Endothelial cell of umbilical vein (primary cell): Measurements from ENCODE around the gene GPALPP1. TPM values are rescaled to one million over a fixed set of nuclear protein-coding genes. Genes with fewer than 3 reads are reported as not detected.

ENCODE experiments used
- BruUV-seq: library from RNA; stranded (reverse); fragments of 400-500 nt; replicated peaks from 2 replicates; lab custom pipeline; 2021; lab: Mats Ljungman, UMichigan
- CTCF ChIA-PET: fragments of 300-600, 350-600 bp; sonication (Branson Sonifier 250); formaldehyde crosslinking; loops from one replicate; lab custom pipeline; 2021; ENCODE audit warnings: antibody characterized with exemption, inconsistent platforms; lab: Charles Lee
- POLR2A ChIA-PET: fragments of 300-600, 350-600 bp; sonication (Branson Sonifier 250); formaldehyde crosslinking; loops from one replicate; lab custom pipeline; 2021; ENCODE audit warnings: antibody characterized with exemption, inconsistent platforms; lab: Charles Lee
- DNase-seq: peaks from one replicate; pipeline ENCODE4 v3.0.0-alpha.2; 2011; ENCODE audit warnings: low read depth, low spot score
- FAIRE-seq: peaks from 2 replicates; lab custom pipeline; 2011; peaks lifted over from hg19 to GRCh38; lab: Jason Lieb, UNC
- H2AFZ ChIP-seq: 2 replicates; pipeline ENCODE4 v1.6.0; 2012; ENCODE audit warnings: low read depth, low read length, control low read depth, inconsistent platforms
- H3K27ac ChIP-seq: 2 replicates; pipeline ENCODE4 v1.5.1; 2011; ENCODE audit warnings: low read depth, mild to moderate bottlenecking, control low read depth, low read length, moderate library complexity; ENCODE audit not compliant: insufficient read depth
- H3K27me3 ChIP-seq, 2 experiments: 2 replicates each; pipeline versions ENCODE4 v1.6.0 to v1.6.1; 2011; ENCODE audit warnings: low read length in 2 of 2, mixed read lengths in 1 of 2; ENCODE audit not compliant: control insufficient read depth in 2 of 2, insufficient read depth in 2 of 2
- H3K36me3 ChIP-seq, 2 experiments: 2 replicates in 1 of 2; 3 replicates in 1 of 2; pipeline ENCODE4 v1.5.1; 2011; ENCODE audit warnings: low read length in 2 of 2, mild to moderate bottlenecking in 1 of 2, moderate library complexity in 1 of 2; ENCODE audit not compliant: control insufficient read depth in 2 of 2, insufficient read depth in 2 of 2; ENCODE audit errors: extremely low read depth in 1 of 2
- H3K4me1 ChIP-seq: 3 replicates; pipeline ENCODE4 v1.5.1; 2011; ENCODE audit warnings: mild to moderate bottlenecking, low read length; ENCODE audit not compliant: control insufficient read depth, insufficient read depth; ENCODE audit errors: extremely low read depth
- H3K4me2 ChIP-seq: 2 replicates; pipeline ENCODE4 v1.6.1; 2011; ENCODE audit warnings: low read length, control low read depth, mixed read lengths; ENCODE audit not compliant: insufficient read depth
- H3K4me3 ChIP-seq, 3 experiments: fragments of 200-600 bp in 1 of 3; sonication (generic), shearing (Covaris generic) in 1 of 3; replicated peaks in 1 of 3; 2 replicates each; pipeline ENCODE4 v1.5.1; 2011 to 2016; ENCODE audit warnings: control low read depth in 3 of 3, low read length in 3 of 3, mild to moderate bottlenecking in 2 of 3, inconsistent platforms in 1 of 3, low read depth in 1 of 3, moderate library complexity in 1 of 3; ENCODE audit not compliant: insufficient read depth in 1 of 3
- H3K79me2 ChIP-seq: 2 replicates; pipeline ENCODE4 v1.6.0; 2012; ENCODE audit warnings: low read length, inconsistent platforms; ENCODE audit not compliant: control insufficient read depth, insufficient read depth
- H3K9ac ChIP-seq: replicated peaks from 2 replicates; pipeline ENCODE3; 2011; ENCODE audit warnings: low read length, control low read depth; ENCODE audit not compliant: insufficient read depth; ENCODE audit errors: extremely low read depth
- H3K9me1 ChIP-seq: replicated peaks from 3 replicates; pipeline ENCODE4 v1.6.0; 2011; ENCODE audit warnings: mild to moderate bottlenecking, low read length; ENCODE audit not compliant: control insufficient read depth, insufficient read depth; ENCODE audit errors: extremely low read depth
- H3K9me3 ChIP-seq: replicated peaks from 2 replicates; pipeline ENCODE4 v1.5.1; 2012; ENCODE audit warnings: low read length, inconsistent platforms; ENCODE audit not compliant: control insufficient read depth, insufficient read depth
- H4K20me1 ChIP-seq: replicated peaks from 2 replicates; pipeline ENCODE3; 2011; ENCODE audit warnings: mild to moderate bottlenecking, low read length; ENCODE audit not compliant: control insufficient read depth, insufficient read depth; ENCODE audit errors: extremely low read depth
- CTCF ChIP-seq, 2 donors: IDR thresholded peaks; 1 replicate in 1 of 2; 2 replicates in 1 of 2; pipeline ENCODE4 v1.5.1; 2011; ENCODE audit warnings: low read length in 2 of 2, mild to moderate bottlenecking in 2 of 2, moderate library complexity in 2 of 2, control low read depth in 1 of 2, inconsistent platforms in 1 of 2, low read depth in 1 of 2; ENCODE audit not compliant: insufficient read depth in 1 of 2; ENCODE audit errors: extremely low read depth in 1 of 2
- EZH2 ChIP-seq: IDR thresholded peaks from 2 replicates; pipeline ENCODE4 v1.6.1; 2012; ENCODE audit warnings: borderline replicate concordance, low read depth, mild to moderate bottlenecking, moderate library complexity, low read length, inconsistent platforms; ENCODE audit not compliant: severe bottlenecking
- FOS ChIP-seq: IDR thresholded peaks from 2 replicates; pipeline ENCODE4 v1.6.1; 2011; ENCODE audit warnings: mild to moderate bottlenecking, low read length, moderate library complexity, borderline replicate concordance; ENCODE audit not compliant: insufficient read depth
- GATA2 ChIP-seq: IDR thresholded peaks from 2 replicates; pipeline ENCODE4 v1.7.0; 2011; ENCODE audit warnings: low read depth, mild to moderate bottlenecking, moderate library complexity, mixed read lengths, low read length; ENCODE audit not compliant: insufficient read length, insufficient read depth
- JUN ChIP-seq: IDR thresholded peaks from 2 replicates; pipeline ENCODE4 v1.6.1; 2011; ENCODE audit warnings: borderline replicate concordance, low read depth; ENCODE audit not compliant: insufficient read length, insufficient read depth
- MAX ChIP-seq: IDR thresholded peaks from 2 replicates; pipeline ENCODE4 v1.6.1; 2011; ENCODE audit not compliant: insufficient read depth, insufficient read length
- MYC ChIP-seq: IDR thresholded peaks from one replicate; pipeline ENCODE4 v1.6.1; 2011; ENCODE audit warnings: mild to moderate bottlenecking, low read depth, low read length
- POLR2A ChIP-seq: IDR thresholded peaks from 2 replicates; pipeline ENCODE4 v1.6.1; 2012; ENCODE audit warnings: low read depth, mild to moderate bottlenecking, control low read depth, low read length
- POLR2AphosphoS5 ChIP-seq: IDR thresholded peaks from 2 replicates; pipeline ENCODE4 v1.6.1; 2012; ENCODE audit warnings: low read depth, mild to moderate bottlenecking, control low read depth, low read length, moderate library complexity; ENCODE audit not compliant: insufficient read depth
- dilution Hi-C: fragments of 300-500 bp; cut with MboI; formaldehyde crosslinking; loops from one replicate; pipeline ENCODE4 v1.15.0; 2019; ENCODE audit warnings: low sequenced_read_pairs; ENCODE audit not compliant: extremely low pct_ligation_motif_present
- intact Hi-C: fragments of 100-400 bp; cut with micrococcal nuclease; formaldehyde crosslinking; loops from one replicate; pipeline ENCODE4 v1.10.0; 2022
- polyA plus RNA-seq, 4 experiments: library from polyadenylated mRNA; depleted of rRNA in 3 of 4; stranded (reverse) in 3 of 4; unstranded in 1 of 4; fragments of >200 nt; gene quantifications; 2 replicates each; pipeline versions ENCODE4 v1.2.1 to v1.2.3, GENCODE V29; 2011 to 2012; ENCODE audit warnings: missing spikeins in 1 of 4
- total RNA-seq: library from RNA; stranded (reverse); gene quantifications from 2 replicates; pipeline ENCODE4 v1.2.3, GENCODE V29; 2021

The GPALPP1 gene
- total and polyA plus RNA-seq, 2 donors (not counting 3 experiments of a cell fraction or from before 2014, with no cell fraction given), result 8.5 to 28.2 TPM

- POLR2A ChIA-PET, result no interaction called here
- no peak overlapping the region for H2AFZ ChIP-seq
- H4K20me1 ChIP-seq, result no peaks in the 10 kb centered on the region
- no peaks in the 10 kb centered on the region for H3K4me1 ChIP-seq
- H3K27ac ChIP-seq, result no peak overlapping the region
- H3K4me3 ChIP-seq, result no peak overlapping the region
- no peaks in the 10 kb centered on the region for H3K9me1 ChIP-seq
- DNase-seq (no peak), FAIRE-seq (no peak)
- H3K79me2 ChIP-seq, result no peaks in the 10 kb centered on the region
- CTCF ChIA-PET, result interaction anchor here (0.9 kb wide), 1 partner anchor 14 kb away, joined by 4 read pairs; no protein-coding TSS in a partner anchor
- intact Hi-C loops, result no loop called here
- dilution Hi-C loops, result no loop called here
- no TSS peak for BruUV-seq
- no peak overlapping the region for H3K4me2 ChIP-seq
- H3K27me3 ChIP-seq, result no peaks in the 10 kb centered on the region
- H3K36me3 ChIP-seq, result peaks cover 5 to 10% of the 10 kb centered on the region in 2 experiments
- H3K9me3 ChIP-seq, result no peaks in the 10 kb centered on the region
- TF ChIP-seq MAX (no peak), GATA2 (no peak), JUN (no peak), FOS (no peak), EZH2 (no peak), CTCF (IDR thresholded peaks at IDR 0.05; ENCODE audit: extremely low read depth in 1 of 2, insufficient read depth in 1 of 2, low read depth in 1 of 2, low read length in 2 of 2) (no peak), POLR2A (no peak), POLR2AphosphoS5 (no peak), MYC (no peak)
- H3K9ac ChIP-seq, result no peak overlapping the region
These were observed 18.5 kb downstream of the GPALPP1 start for GRCh38 chr13:45007823-45008222.
